ENCODE data around the gene AKNA. TPM values are rescaled to one million over a fixed set of nuclear protein-coding genes. Genes with fewer than 3 reads are reported as not detected.

Gene AKNA
- total and polyA plus RNA-seq, 2 of the 8 experiments (the other 6 are each of a cell fraction or from before 2014, with no cell fraction given): 21.0 to 27.4 TPM

DNA sequence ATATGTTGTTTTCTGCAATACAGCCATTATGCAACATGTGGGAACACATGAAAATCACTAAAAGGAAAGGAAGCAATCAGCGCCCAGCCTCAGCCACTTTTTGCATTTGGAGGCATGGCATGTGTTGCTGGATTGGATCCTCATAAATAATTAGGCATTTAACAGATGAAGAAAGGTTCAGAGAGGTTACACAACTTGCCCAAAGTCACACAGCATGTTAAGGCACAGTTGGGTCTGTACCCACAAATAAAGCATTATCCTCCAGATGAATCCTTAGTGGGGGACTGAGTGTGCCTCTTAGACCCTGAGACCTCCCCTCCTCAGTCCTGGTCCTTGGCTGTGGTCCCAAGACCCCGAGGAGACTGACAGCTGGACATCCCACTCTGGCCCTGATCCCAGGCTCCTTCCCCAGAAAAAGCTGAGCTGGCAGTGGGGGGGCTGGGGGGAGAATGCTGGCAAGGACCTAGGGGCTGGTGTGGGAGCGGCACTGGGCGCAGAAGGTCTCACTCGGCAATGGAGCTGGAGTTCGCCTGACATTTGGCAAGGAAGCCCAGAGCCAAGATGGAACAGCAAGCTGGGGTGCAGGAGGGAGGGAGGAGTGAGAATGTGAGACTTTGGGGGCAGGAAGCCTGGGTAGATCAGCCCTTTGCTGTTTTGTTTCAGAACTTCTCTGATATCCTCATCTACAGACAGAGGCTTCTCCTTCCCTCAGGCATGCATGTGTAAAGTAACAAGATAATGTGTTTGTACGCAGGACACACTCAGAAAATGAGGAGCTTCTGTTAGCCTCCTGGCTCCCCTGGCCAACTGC lies 6.9 kb upstream of the AKNA start:
- WGBS, 2 experiments (ENCODE audit: extremely low coverage in 1 of 2, insufficient coverage in 1 of 2, insufficient read length in 1 of 2, insufficient replicate concordance in 2 of 2, low coverage in 1 of 2, low lambda C conversion rate in 2 of 2, missing lambda C conversion rate in 1 of 2): 93% methylated on average over 7 of the region's 7 CpGs; no CpG with 5 or more reads in 1 of the 2 experiments
- H2AFZ ChIP-seq (ENCODE audit: low read length): no peak overlapping the region
- DNase-seq (ENCODE audit: low read depth in 1 of 2, low spot score in 2 of 2) (no peak), FAIRE-seq (no peak)
- H2BK120ac ChIP-seq (replicated peaks; ENCODE audit: low read depth, low read length): no peak overlapping the region
- H3K9me3 ChIP-seq (ENCODE audit: insufficient read depth in 2 of 2, low read depth in 1 of 2, low read length in 1 of 2): no peaks in the 10 kb centered on the region
- peak overlapping the region; percentile 81; the same call in 1 of the 2 replicates for H2BK5ac ChIP-seq (ENCODE audit: low read depth, low read length)
- H3K4me3 ChIP-seq (ENCODE audit: extremely low read depth in 1 of 4, insufficient read depth in 2 of 4, low read depth in 3 of 4, low read length in 4 of 4): no peak overlapping the region
- 0 out of 2 replicates have a peak overlapping the region, but pooled peaks have one; percentile 60 for H2AK5ac ChIP-seq (ENCODE audit: low read depth, low read length)
- H3K18ac ChIP-seq (ENCODE audit: extremely low read depth, low read length): peak overlapping the region; percentile 60
- no peak overlapping the region for H3K9ac ChIP-seq (replicated peaks in 1 of 4; ENCODE audit: extremely low read depth in 1 of 4, low read depth in 3 of 4, low read length in 3 of 4)
- no peak overlapping the region for H4K8ac ChIP-seq (ENCODE audit: extremely low read depth, insufficient read depth, low read length)
- peaks cover 6% of the 10 kb centered on the region; the same call in 1 of the 2 replicates for H3K23me2 ChIP-seq (ENCODE audit: low read depth, low read length)
- H3K27ac ChIP-seq (ENCODE audit: low read depth, low read length): no peak overlapping the region
- H4K20me1 ChIP-seq (replicated peaks in 1 of 2; ENCODE audit: control insufficient read depth in 1 of 2, insufficient read depth in 2 of 2, low read length in 2 of 2): peaks cover 0 to 1% of the 10 kb centered on the region in 2 experiments
- no peak overlapping the region for H3K56ac ChIP-seq (replicated peaks; ENCODE audit: insufficient read length, low read depth, low read length)
- H3K36me3 ChIP-seq (ENCODE audit: control insufficient read depth in 2 of 4, insufficient read depth in 4 of 4, low read length in 3 of 4): peaks cover 0 to 9% (median 1%) of the 10 kb centered on the region in 4 experiments; a peak in 2 of 8 replicates
- H3K79me1 ChIP-seq (ENCODE audit: low read depth, low read length): no peaks in the 10 kb centered on the region
- no peak overlapping the region for H3K14ac ChIP-seq (ENCODE audit: insufficient read length)
- H3K4me1 ChIP-seq (replicated peaks in 1 of 4; ENCODE audit: control insufficient read depth in 3 of 4, insufficient read depth in 4 of 4, low read length in 3 of 4): peaks cover 6 to 20% (median 11%) of the 10 kb centered on the region in 4 experiments
- no peak for TF ChIP-seq SAP30 (IDR thresholded peaks at IDR 0.05; ENCODE audit: insufficient read depth, insufficient replicate concordance, low read length)
- TF ChIP-seq TCF12 (IDR thresholded peaks at IDR 0.05; ENCODE audit: low read depth, low read length): no peak
- TF ChIP-seq KDM1A (IDR thresholded peaks at IDR 0.05; ENCODE audit: borderline replicate concordance, low read length): peak; percentile 57
- no peak for TF ChIP-seq HDAC6 (IDR thresholded peaks at IDR 0.05; ENCODE audit: low read depth, low read length)
- TF ChIP-seq GABPA (IDR thresholded peaks at IDR 0.05; ENCODE audit: borderline replicate concordance, insufficient read depth, low read length): no peak
- TF ChIP-seq GTF2F1 (IDR thresholded peaks at IDR 0.05; ENCODE audit: borderline replicate concordance, low read depth, low read length): no peak
- no peak for TF ChIP-seq BACH1 (IDR thresholded peaks at IDR 0.05; ENCODE audit: low read length)
- H3K4ac ChIP-seq (replicated peaks; ENCODE audit: insufficient read length, low read depth, low read length): no peak overlapping the region
- peak overlapping the region in 1 of 2 experiments; percentile 71; a peak in 2 of 4 replicates for H3K4me2 ChIP-seq (ENCODE audit: insufficient read depth in 1 of 2, low read depth in 2 of 2, low read length in 2 of 2)
- no peak overlapping the region for H2BK15ac ChIP-seq (ENCODE audit: low read length)
- ChIA-PET POLR2A (ENCODE audit: partially characterized antibody) (interaction anchor here (0.8 to 5.5 kb wide), 7 partner anchors 9 to 55 kb away, joined by 3 to 38 read pairs (median 4); no protein-coding TSS in a partner anchor), CTCF (ENCODE audit: partially characterized antibody) (interaction anchor here (0.8 to 1.8 kb wide), 6 partner anchors 9 to 260 kb away, joined by 3 to 6 read pairs (median 4); no protein-coding TSS in a partner anchor)
- no peak overlapping the region for H3K23ac ChIP-seq (ENCODE audit: insufficient read length)
- H2BK12ac ChIP-seq (ENCODE audit: low read depth, low read length): peak overlapping the region; percentile 60; the same call in 1 of the 2 replicates
- H3K27me3 ChIP-seq (replicated peaks in 1 of 4; ENCODE audit: control insufficient read depth in 3 of 4, extremely low read depth in 1 of 4, insufficient read depth in 3 of 4, low read length in 3 of 4): no peaks in the 10 kb centered on the region
- no peak overlapping the region for H2BK20ac ChIP-seq (ENCODE audit: low read length)
- H4K91ac ChIP-seq (replicated peaks; ENCODE audit: insufficient read length, low read length): no peak overlapping the region
- peaks cover 0 to 6% of the 10 kb centered on the region in 2 experiments; a peak in 1 of 4 replicates for H3K79me2 ChIP-seq (ENCODE audit: control insufficient read depth in 1 of 2, insufficient read depth in 2 of 2, low read length in 2 of 2)
- H4K5ac ChIP-seq (ENCODE audit: insufficient read length, low read depth, low read length): no peak overlapping the region
